Right lobe of liver (tissue), 6 donors: Measurements from ENCODE around the gene CDK14. TPM values are rescaled to one million over a fixed set of nuclear protein-coding genes. Genes with fewer than 3 reads are reported as not detected.
A peak's percentile ranks its signal among the peaks of the same experiment; 100 is the strongest.

Experiments used
- ATAC-seq, 4 donors: fragments of 200-7000 bp; cut with Tn5 transposase; one replicate each; pipeline ENCODE4 v1.9.1; 2020; ENCODE audit warnings: mild to moderate bottlenecking in 4 of 4, moderate library complexity in 4 of 4
- DNase-seq, 3 donors: peaks; one replicate each; pipeline ENCODE4 v3.0.0-alpha.2; 2020
- H3K27ac ChIP-seq, 3 donors: fragments of 200-600 bp; one replicate each; pipeline ENCODE4 v1.8.0; 2022
- H3K27me3 ChIP-seq, 2 donors: fragments of 200-600 bp; one replicate each; pipeline ENCODE4 v1.8.0; 2022
- H3K36me3 ChIP-seq, 4 donors: fragments of 200-600 bp; sonication (generic) in 1 of 4; one replicate each; pipeline versions ENCODE4 v1.5.1 to v1.8.0; 2017 to 2022; ENCODE audit warnings: control low read depth in 1 of 4
- H3K4me1 ChIP-seq, 4 donors: fragments of 200-600 bp; sonication (generic) in 1 of 4; one replicate each; pipeline versions ENCODE4 v1.5.1 to v1.8.0; 2017 to 2022; ENCODE audit warnings: control low read depth in 1 of 4
- H3K4me3 ChIP-seq, 3 donors: fragments of 200-600 bp; one replicate each; pipeline ENCODE4 v1.8.0; 2022
- H3K9me3 ChIP-seq, 4 donors: fragments of 200-600 bp; sonication (generic) in 1 of 4; one replicate each; pipeline versions ENCODE4 v1.5.1 to v1.8.0; 2017 to 2022; ENCODE audit warnings: control low read depth in 1 of 4
- CTCF ChIP-seq, 4 donors: fragments of 200-600 bp in 3 of 4; fragments of 450-650 bp in 1 of 4; IDR thresholded peaks; one replicate each; pipeline versions ENCODE4 v1.5.1 to v1.8.0; 2016 to 2022; ENCODE audit warnings: antibody characterized with exemption in 4 of 4, mild to moderate bottlenecking in 2 of 4
- POLR2A ChIP-seq: fragments of 450-650 bp; IDR thresholded peaks from one replicate; pipeline ENCODE4 v1.6.1; 2017; ENCODE audit warnings: antibody characterized with exemption, mild to moderate bottlenecking
- WGBS: methylation state at CpG from one replicate; pipeline ENCODE4 v1.1.6; 2018; ENCODE audit warnings: low coverage, low lambda C conversion rate; ENCODE audit not compliant: insufficient coverage; ENCODE audit errors: missing lambda C conversion rate; 5-methylcytosine and 5-hydroxymethylcytosine counted together
- intact Hi-C, 2 donors: fragments of 100-400 bp; cut with DNase I; formaldehyde crosslinking; loops; one replicate each; pipeline versions ENCODE4 v1.11.2 to v1.14.1; 2022
- total RNA-seq, 6 experiments: library from RNA; depleted of rRNA in 2 of 6; stranded (reverse); fragments of >200 nt in 2 of 6; fragmentation: NEBNext Ultra II Directional in 3 of 6; extraction: Animal tissue kit (Norgen Biotek cat#: 25700) in 3 of 6; gene quantifications; one replicate each; pipeline versions ENCODE4 v1.1.0 to v1.2.4, GENCODE V29; 2016 to 2023
- donor health status: DM: no; HTN: yes; CAD: no.
- donor health status: DM: no; HTN: no; CAD: no.
- donor health status: DM: no; HTN: no; CAD: no.
- donor health status: DM: no; HTN: yes; CAD: no.
- donor health status: DM: no; HTN: yes; CAD: no.

Gene CDK14
- total RNA-seq, 6 experiments from 2014 or later = 12.6 to 28.7 (median 17.9) TPM

GRCh38 chr7:90666186-90666585, 70.1 kb downstream of the CDK14 start:
- no peaks in the 10 kb centered on the region for H3K27me3 ChIP-seq
- DNase-seq (no peak), ATAC-seq (no peak)
- H3K4me3 ChIP-seq = no peak overlapping the region
- intact Hi-C loops = no loop called here
- no peak overlapping the region for H3K27ac ChIP-seq
- TF ChIP-seq POLR2A = no peak
- no peak for TF ChIP-seq CTCF (IDR thresholded peaks at IDR 0.05)
- 69% methylated on average over 4 of the region's 4 CpGs for WGBS
- no peaks in the 10 kb centered on the region for H3K36me3 ChIP-seq
- no peaks in the 10 kb centered on the region for H3K9me3 ChIP-seq
- peaks cover 0 to 3% (median 0%) of the 10 kb centered on the region in 4 donors for H3K4me1 ChIP-seq

GRCh38 chr7:90668992-90669391, 72.9 kb downstream of the CDK14 start:
- no peak overlapping the region for H3K27ac ChIP-seq
- ATAC-seq (peak in 2 of 4 donors; percentile 33 to 36), DNase-seq (no peak)
- H3K4me1 ChIP-seq = no peaks in the 10 kb centered on the region
- intact Hi-C loops = no loop called here
- no peaks in the 10 kb centered on the region for H3K36me3 ChIP-seq
- 26% methylated on average over 2 of the region's 2 CpGs for WGBS
- H3K9me3 ChIP-seq = no peaks in the 10 kb centered on the region
- TF ChIP-seq POLR2A (no peak), CTCF (IDR thresholded peaks at IDR 0.05) (no peak)
- H3K27me3 ChIP-seq = no peaks in the 10 kb centered on the region
- H3K4me3 ChIP-seq = no peak overlapping the region

GRCh38 chr7:90669492-90669891, 73.4 kb downstream of the CDK14 start:
- Histone ChIP-seq H3K27ac (no peak overlapping the region), H3K27me3 (no peaks in the 10 kb centered on the region), H3K9me3 (no peaks in the 10 kb centered on the region), H3K36me3 (no peaks in the 10 kb centered on the region), H3K4me3 (no peak overlapping the region), H3K4me1 (no peaks in the 10 kb centered on the region)
- TF ChIP-seq POLR2A = no peak
- no peak for TF ChIP-seq CTCF (IDR thresholded peaks at IDR 0.05)
- no peak for DNase-seq
- ATAC-seq = no peak
- WGBS = 62% methylated on average over 1 of the region's 1 CpG
- intact Hi-C loops = no loop called here

GRCh38 chr7:90671571-90671970, 75.5 kb downstream of the CDK14 start:
- Histone ChIP-seq H3K36me3 (no peaks in the 10 kb centered on the region), H3K4me1 (no peaks in the 10 kb centered on the region), H3K9me3 (no peaks in the 10 kb centered on the region), H3K27ac (no peak overlapping the region), H3K27me3 (no peaks in the 10 kb centered on the region), H3K4me3 (no peak overlapping the region)
- intact Hi-C loops = no loop called here
- ATAC-seq (no peak), DNase-seq (no peak)
- 70% methylated on average over 2 of the region's 2 CpGs for WGBS
- TF ChIP-seq POLR2A (no peak), CTCF (IDR thresholded peaks at IDR 0.05) (no peak)

- TF ChIP-seq POLR2A (no peak), CTCF (IDR thresholded peaks at IDR 0.05) (no peak)
- Histone ChIP-seq H3K4me3 (no peak overlapping the region), H3K4me1 (no peaks in the 10 kb centered on the region), H3K36me3 (no peaks in the 10 kb centered on the region), H3K27me3 (no peaks in the 10 kb centered on the region), H3K27ac (no peak overlapping the region), H3K9me3 (no peaks in the 10 kb centered on the region)
- intact Hi-C loops = no loop called here
- 92% methylated on average over 2 of the region's 2 CpGs for WGBS
- DNase-seq = no peak
- no peak for ATAC-seq
Observed at GRCh38 chr7:90672210-90672609, 76.1 kb downstream of the CDK14 start.
